LNCaP clone FGC (cell line): ENCODE data around the gene OR6F1.
"Not testable (repeated sequence)": the region's sequence is repeated elsewhere in the genome, so short reads cannot be mapped to it uniquely, and the experiment has no call there.

Experiments
- DNase-seq: peaks from one replicate; pipeline ENCODE4 v3.0.0-alpha.2; 2011; ENCODE audit warnings: low read depth
- H3K4me3 ChIP-seq: 2 replicates; pipeline ENCODE4 v1.5.1; 2011; ENCODE audit warnings: mild to moderate bottlenecking, low read depth, low read length, control low read depth
- TF ChIP-seq, protein P1 (sequence below): IDR thresholded peaks from 2 replicates; pipeline ENCODE4 v1.5.1; 2012; ENCODE audit warnings: mild to moderate bottlenecking; ENCODE audit not compliant: control insufficient read depth, insufficient read depth; ENCODE audit errors: extremely low read depth

OR6F1 gene

DNA sequence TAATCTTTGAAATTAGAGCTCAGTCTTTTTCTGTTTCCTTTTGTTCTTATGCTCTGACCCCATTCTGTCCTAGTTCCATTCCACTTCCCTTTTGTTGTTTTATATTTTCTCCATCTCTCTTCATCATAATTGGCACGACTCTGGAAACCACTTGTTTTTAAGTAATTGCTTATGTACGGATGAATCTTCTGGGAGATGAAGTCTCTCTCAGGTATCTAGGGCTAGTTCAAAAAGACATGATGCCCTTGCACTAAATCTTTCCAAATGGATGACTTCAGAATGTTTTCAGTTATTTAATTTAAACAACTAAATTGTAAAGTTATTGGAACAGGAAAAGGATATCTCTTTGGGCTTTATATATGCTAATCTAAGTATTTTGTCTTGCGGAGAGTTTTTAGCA lies at the start of gene OR6F1:
TSS of gene OR6F1 (minus strand) at position 101 of the 400 bp plus-strand sequence. CDS start 3,891 bp downstream, outside the sequence.
- TF ChIP-seq, protein P1, sequence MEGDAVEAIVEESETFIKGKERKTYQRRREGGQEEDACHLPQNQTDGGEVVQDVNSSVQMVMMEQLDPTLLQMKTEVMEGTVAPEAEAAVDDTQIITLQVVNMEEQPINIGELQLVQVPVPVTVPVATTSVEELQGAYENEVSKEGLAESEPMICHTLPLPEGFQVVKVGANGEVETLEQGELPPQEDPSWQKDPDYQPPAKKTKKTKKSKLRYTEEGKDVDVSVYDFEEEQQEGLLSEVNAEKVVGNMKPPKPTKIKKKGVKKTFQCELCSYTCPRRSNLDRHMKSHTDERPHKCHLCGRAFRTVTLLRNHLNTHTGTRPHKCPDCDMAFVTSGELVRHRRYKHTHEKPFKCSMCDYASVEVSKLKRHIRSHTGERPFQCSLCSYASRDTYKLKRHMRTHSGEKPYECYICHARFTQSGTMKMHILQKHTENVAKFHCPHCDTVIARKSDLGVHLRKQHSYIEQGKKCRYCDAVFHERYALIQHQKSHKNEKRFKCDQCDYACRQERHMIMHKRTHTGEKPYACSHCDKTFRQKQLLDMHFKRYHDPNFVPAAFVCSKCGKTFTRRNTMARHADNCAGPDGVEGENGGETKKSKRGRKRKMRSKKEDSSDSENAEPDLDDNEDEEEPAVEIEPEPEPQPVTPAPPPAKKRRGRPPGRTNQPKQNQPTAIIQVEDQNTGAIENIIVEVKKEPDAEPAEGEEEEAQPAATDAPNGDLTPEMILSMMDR = no peak
- DNase-seq = no peak
- H3K4me3 ChIP-seq = no peak within 1 kb of the TSS

- TF ChIP-seq, protein P1 = no peak
- no peak within 1 kb of the TSS for H3K4me3 ChIP-seq
- DNase-seq = no peak
Measured at GRCh38 chr1:247760456-247760855, 44.0 kb upstream of the OR6F1 start, which contains the start of gene OR1C1. OR1C1 (minus strand) TSS chr1:247760556; CDS start chr1:247758406, 2,150 bp downstream.

GRCh38 chr1:247754311-247754710 lies 37.9 kb upstream of the OR6F1 start:
- not testable (repeated sequence) for H3K4me3 ChIP-seq, DNase-seq

GRCh38 chr1:247749870-247750269 lies 33.4 kb upstream of the OR6F1 start:
- TF ChIP-seq, protein P1 = no peak
- H3K4me3 ChIP-seq = no peak overlapping the region
- no peak for DNase-seq

DNA sequence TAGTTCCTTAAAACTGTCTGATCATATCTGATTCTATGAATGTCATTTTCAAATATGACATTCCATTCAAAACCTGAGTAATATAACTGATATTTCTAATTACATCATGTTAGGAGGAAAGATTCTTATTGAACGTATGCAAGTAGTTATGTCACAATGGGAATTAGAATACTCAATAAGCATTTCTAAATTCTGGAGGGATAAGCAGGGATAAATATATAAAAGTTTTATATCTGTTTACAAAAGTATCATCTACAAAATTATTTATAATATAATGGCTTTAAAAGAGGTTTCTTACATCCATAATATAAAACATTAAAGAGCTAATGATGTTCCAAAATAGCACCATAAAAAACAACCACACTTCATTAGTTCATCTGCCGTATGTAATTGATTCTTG lies 31.6 kb upstream of the OR6F1 start, which contains the start of gene OR14A2:
TSS of gene OR14A2 (minus strand) at position 101 of the 400 bp plus-strand sequence.
- TF ChIP-seq, protein P1 = no peak
- no peak for DNase-seq
- H3K4me3 ChIP-seq = no peak within 1 kb of the TSS

DNA sequence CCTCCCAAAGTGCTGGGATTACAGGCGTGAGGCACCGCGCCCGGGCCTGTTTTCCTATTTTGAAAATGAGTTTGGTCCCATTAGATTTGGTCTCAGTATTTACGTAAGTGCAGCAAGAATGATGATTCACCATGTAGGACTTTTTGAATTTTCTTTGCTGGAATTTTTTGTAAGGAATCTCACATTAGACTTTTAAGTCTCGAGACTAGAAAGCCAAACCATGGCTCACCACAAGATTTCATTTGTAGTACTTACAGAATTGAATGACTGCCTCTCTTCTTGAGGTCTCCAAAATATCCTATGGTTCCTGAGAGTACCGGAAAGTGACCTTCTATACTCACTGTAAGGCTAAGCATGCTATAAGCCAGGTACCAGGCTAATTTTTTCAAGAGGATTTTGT lies 31.2 kb upstream of the OR6F1 start:
- H3K4me3 ChIP-seq = no peak overlapping the region
- TF ChIP-seq, protein P1 = no peak
- no peak for DNase-seq

DNA sequence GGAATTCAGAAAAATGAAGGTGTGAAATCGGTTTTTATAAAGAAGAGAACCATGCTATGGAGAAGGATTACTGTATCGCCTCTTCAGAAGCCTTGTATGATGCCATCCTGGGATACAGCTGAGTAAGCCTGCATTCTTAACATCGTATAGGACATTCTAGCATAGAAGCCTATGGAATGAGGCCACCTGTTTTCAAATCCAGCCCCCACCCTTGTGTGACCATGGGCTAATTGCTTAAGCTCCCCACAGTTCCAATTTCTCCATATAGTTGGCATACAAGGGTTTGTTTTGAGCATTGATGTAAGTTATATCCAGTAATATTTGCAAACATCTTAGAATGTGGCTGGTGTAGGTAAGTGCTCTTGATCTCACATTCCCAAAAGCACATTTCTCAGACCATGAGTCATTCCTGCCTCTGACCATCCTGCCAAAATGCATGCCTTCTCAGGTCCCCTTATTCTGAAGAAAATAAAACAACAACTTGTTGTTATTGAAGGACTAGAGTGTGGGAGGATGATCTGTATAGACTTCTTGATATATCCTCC lies 30.0 kb upstream of the OR6F1 start:
- DNase-seq = no peak
- TF ChIP-seq, protein P1 = no peak
- H3K4me3 ChIP-seq = no peak overlapping the region

DNA sequence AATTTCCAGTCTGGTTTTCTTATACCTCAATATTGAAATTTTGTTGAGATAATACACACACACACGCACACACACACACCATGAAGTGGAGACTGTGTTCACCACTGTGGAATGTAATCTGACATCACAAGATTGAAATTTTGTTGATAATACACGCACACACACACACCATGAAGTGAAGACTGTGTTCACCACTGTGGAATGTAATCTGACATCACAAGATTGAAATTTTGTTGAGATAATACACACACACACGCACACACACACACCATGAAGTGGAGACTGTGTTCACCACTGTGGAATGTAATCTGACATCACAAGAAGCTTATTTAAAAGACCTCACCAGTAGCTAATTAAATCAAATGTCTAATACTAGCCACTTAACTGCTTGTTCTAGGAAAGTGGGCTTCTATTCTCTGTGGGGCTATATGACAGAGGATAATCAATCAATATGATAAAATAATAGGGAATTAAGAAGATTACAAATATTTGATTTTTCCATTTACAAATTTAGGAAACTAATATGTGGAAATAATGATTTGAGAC lies 25.8 kb upstream of the OR6F1 start:
- H3K4me3 ChIP-seq, DNase-seq: not testable (repeated sequence)
